MCF 10A (cell line): ENCODE measurements around the gene REPIN1. TPM values are rescaled to one million over a fixed set of nuclear protein-coding genes. Genes with fewer than 3 reads are reported as not detected.

Experiments
- BruUV-seq: library from RNA; stranded (reverse); fragments of 400-500 nt; replicated peaks from 2 replicates; lab custom pipeline; 2021; lab: Mats Ljungman, UMichigan
- CTCF ChIA-PET: fragments of 300-600 bp; sonication (Branson Sonifier 250); formaldehyde crosslinking; extraction: SDS; loops from one replicate; lab custom pipeline; 2021; ENCODE audit warnings: antibody characterized with exemption, inconsistent platforms; lab: Yijun Ruan, JAX
- POLR2A ChIA-PET: fragments of 300-600, 350-650 bp; sonication (Branson Sonifier 250); formaldehyde crosslinking; extraction: SDS; loops from one replicate; lab custom pipeline; 2020; ENCODE audit warnings: antibody characterized with exemption, inconsistent platforms; lab: Yijun Ruan, JAX
- DNase-seq: peaks from one replicate; pipeline ENCODE4 v3.0.0-alpha.2; 2018; ENCODE audit not compliant: unreplicated experiment
- H3K27ac Mint-ChIP-seq: one replicate; pipeline ENCODE4 v1.8.0; 2022; ENCODE audit warnings: mild to moderate bottlenecking, low read depth, mixed read lengths; ENCODE audit not compliant: unreplicated experiment
- H3K27me3 Mint-ChIP-seq: one replicate; pipeline ENCODE4 v1.8.0; 2022; ENCODE audit warnings: mixed read lengths; ENCODE audit not compliant: insufficient read depth, unreplicated experiment
- H3K36me3 Mint-ChIP-seq: one replicate; pipeline ENCODE4 v1.8.0; 2022; ENCODE audit warnings: mild to moderate bottlenecking, moderate library complexity, mixed read lengths; ENCODE audit not compliant: insufficient read depth, unreplicated experiment
- H3K4me1 Mint-ChIP-seq: one replicate; pipeline ENCODE4 v1.8.0; 2022; ENCODE audit warnings: mixed read lengths; ENCODE audit not compliant: insufficient read depth, unreplicated experiment
- H3K4me3 Mint-ChIP-seq: one replicate; pipeline ENCODE4 v1.8.0; 2022; ENCODE audit warnings: mild to moderate bottlenecking, moderate library complexity, mixed read lengths; ENCODE audit not compliant: unreplicated experiment
- H3K9me3 Mint-ChIP-seq: one replicate; pipeline ENCODE4 v1.8.0; 2022; ENCODE audit warnings: mixed read lengths; ENCODE audit not compliant: unreplicated experiment
- intact Hi-C: fragments of 100-400 bp; cut with micrococcal nuclease; formaldehyde crosslinking; loops from 2 replicates; pipeline ENCODE4 v1.14.1; 2022
- total RNA-seq: library from RNA; stranded (reverse); gene quantifications from 2 replicates; pipeline ENCODE4 v1.2.3, GENCODE V29; 2022
- TF ChIP-seq, protein P1 (sequence below): fragments of 200-600 bp; IDR thresholded peaks from one replicate; pipeline ENCODE4 v1.8.0; 2022; ENCODE audit warnings: antibody characterized with exemption, mild to moderate bottlenecking; ENCODE audit not compliant: unreplicated experiment

REPIN1 gene
- total RNA-seq, 1 experiment from 2014 or later, result 80.8 TPM

DNA sequence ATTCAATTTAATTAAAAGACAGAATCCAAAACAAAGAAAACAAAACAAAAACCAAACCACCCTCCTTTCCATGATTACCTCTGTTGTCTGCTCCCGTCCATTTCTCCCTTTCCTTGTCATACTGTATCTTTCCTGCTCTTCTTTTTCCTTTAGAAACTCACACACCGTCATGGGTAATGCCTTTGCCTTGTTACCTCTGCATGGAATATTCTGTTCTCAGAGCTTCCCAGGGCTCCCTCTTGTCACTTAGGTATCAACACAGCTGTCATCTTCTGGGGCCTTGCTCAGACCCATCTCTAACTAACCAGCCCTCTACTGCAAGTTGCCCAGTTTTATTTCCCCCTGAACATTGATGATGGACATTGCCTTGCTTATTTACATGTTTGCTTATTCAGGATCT is 51.6 kb downstream of the REPIN1 start:
- Mint-ChIP-seq H3K27me3 (no peaks in the 10 kb centered on the region), H3K4me1 (peaks cover 7% of the 10 kb centered on the region), H3K36me3 (no peaks in the 10 kb centered on the region), H3K9me3 (no peaks in the 10 kb centered on the region), H3K27ac (no peak overlapping the region), H3K4me3 (no peak overlapping the region)
- no peak for DNase-seq
- ChIA-PET CTCF (interaction anchor here (0.5 to 1.5 kb wide), 6 partner anchors 42 to 258 kb away, joined by 4 to 11 read pairs (median 4); no protein-coding TSS in a partner anchor), POLR2A (interaction anchor here (0.9 kb wide), 1 partner anchor 42 kb away, joined by 3 read pairs; no protein-coding TSS in a partner anchor)
- TF ChIP-seq, protein P1, sequence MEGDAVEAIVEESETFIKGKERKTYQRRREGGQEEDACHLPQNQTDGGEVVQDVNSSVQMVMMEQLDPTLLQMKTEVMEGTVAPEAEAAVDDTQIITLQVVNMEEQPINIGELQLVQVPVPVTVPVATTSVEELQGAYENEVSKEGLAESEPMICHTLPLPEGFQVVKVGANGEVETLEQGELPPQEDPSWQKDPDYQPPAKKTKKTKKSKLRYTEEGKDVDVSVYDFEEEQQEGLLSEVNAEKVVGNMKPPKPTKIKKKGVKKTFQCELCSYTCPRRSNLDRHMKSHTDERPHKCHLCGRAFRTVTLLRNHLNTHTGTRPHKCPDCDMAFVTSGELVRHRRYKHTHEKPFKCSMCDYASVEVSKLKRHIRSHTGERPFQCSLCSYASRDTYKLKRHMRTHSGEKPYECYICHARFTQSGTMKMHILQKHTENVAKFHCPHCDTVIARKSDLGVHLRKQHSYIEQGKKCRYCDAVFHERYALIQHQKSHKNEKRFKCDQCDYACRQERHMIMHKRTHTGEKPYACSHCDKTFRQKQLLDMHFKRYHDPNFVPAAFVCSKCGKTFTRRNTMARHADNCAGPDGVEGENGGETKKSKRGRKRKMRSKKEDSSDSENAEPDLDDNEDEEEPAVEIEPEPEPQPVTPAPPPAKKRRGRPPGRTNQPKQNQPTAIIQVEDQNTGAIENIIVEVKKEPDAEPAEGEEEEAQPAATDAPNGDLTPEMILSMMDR, result no peak
- no TSS peak for BruUV-seq
- intact Hi-C loops, result loop anchor here (2.0 kb wide), 1 partner anchor 133 kb away; no protein-coding TSS in a partner anchor

DNA sequence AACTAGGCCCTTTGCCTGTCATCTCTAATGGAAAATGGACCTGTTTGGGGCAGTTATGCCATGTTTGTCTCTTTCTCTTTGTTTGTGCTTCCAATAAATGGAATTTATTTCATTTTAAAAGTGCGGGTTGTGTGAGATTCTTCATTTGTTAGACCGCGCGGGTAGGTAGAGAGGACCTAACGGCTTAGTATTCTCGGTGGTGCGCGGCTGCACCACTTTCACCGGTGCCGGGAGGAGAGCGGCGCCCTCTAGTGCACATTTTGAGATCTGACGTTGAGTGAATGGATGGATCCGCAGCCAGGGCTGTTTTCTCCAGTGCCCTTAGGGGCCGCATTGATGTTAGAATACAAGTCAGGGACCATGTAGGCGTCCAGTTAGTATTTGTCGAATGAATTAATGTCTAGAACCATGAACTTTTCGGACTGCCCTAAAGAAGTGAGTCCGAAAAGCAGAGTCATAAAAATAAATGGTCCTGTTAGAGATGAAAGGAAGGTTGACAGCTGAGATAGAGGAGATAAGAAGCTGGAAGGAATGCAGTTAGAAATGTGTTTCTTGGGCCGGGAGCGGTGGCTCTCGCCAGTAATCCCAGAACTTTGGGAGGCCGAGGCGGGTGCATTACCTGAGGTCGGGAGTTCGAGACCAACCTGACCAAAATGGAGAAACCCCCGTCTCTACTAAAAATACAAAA is 52.5 kb downstream of the REPIN1 start:
- ChIA-PET POLR2A (no interaction called here), CTCF (interaction anchor here (0.6 to 2.1 kb wide), 19 partner anchors 8 to 661 kb away, joined by 3 to 11 read pairs (median 4); a partner anchor contains a TSS)
- TF ChIP-seq, protein P1, result peak; percentile 91
- intact Hi-C loops, result loop anchor here (1.0 to 2.0 kb wide), 2 partner anchors 65 to 134 kb away; no protein-coding TSS in a partner anchor
- Mint-ChIP-seq H3K9me3 (no peaks in the 10 kb centered on the region), H3K27me3 (no peaks in the 10 kb centered on the region), H3K4me1 (peaks cover 7% of the 10 kb centered on the region), H3K4me3 (no peak overlapping the region), H3K36me3 (no peaks in the 10 kb centered on the region), H3K27ac (no peak overlapping the region)
- BruUV-seq, result no TSS peak
- DNase-seq, result peak; percentile 83

DNA sequence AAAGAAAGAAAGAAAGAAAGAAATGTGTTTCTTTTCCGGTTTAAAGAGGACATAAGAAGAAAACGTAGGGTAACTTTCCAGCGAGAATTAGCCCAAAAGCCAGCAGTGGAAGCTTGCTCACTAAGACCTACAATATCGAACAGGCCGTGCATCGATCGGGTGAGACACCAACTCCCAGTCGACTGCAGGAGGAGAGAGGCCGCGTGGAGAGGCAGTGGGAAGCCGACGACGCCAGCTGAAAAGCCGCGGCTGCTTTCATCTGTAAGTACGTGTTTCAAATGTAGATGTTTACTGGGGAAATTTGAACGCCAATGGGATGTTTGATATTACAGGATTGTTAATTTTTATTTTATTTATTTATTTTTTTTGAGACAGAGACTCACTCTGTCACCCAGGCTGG is 53.2 kb downstream of the REPIN1 start:
- Mint-ChIP-seq H3K4me1 (peaks cover 7% of the 10 kb centered on the region), H3K27me3 (no peaks in the 10 kb centered on the region), H3K27ac (no peak overlapping the region), H3K36me3 (no peaks in the 10 kb centered on the region), H3K9me3 (no peaks in the 10 kb centered on the region), H3K4me3 (no peak overlapping the region)
- POLR2A ChIA-PET, result interaction anchor here (0.7 kb wide), 1 partner anchor 8 kb away, joined by 4 read pairs; no protein-coding TSS in a partner anchor
- CTCF ChIA-PET, result interaction anchor here (0.6 to 2.1 kb wide), 20 partner anchors 8 to 661 kb away, joined by 3 to 11 read pairs (median 4); a partner anchor contains a TSS
- no TSS peak for BruUV-seq
- DNase-seq, result no peak
- intact Hi-C loops, result loop anchor here (1.0 to 2.0 kb wide), 2 partner anchors 66 to 135 kb away; no protein-coding TSS in a partner anchor
- TF ChIP-seq, protein P1, result no peak

Other genes starting within 250 kb of the REPIN1 start
- gene LRRC61, start 45.5 kb upstream of the REPIN1 start, total RNA-seq, result 8.4 and 10.1 TPM in 2 replicates
- gene ACTR3C, start 45.3 kb upstream of the REPIN1 start, total RNA-seq, result 3.5 and 3.6 TPM in 2 replicates
- gene RARRES2, start 27.2 kb upstream of the REPIN1 start, total RNA-seq, result not detected in 2 replicates
- gene ZNF775, start 10.5 kb downstream of the REPIN1 start, total RNA-seq, result 1.7 and 2.0 TPM in 2 replicates
- gene GIMAP8, start 81.8 kb downstream of the REPIN1 start, total RNA-seq, result not detected in 2 replicates
- gene GIMAP7, start 146.1 kb downstream of the REPIN1 start, total RNA-seq, result not detected in 2 replicates
- not detected in 2 replicates for gene GIMAP4, start 198.6 kb downstream of the REPIN1 start, total RNA-seq